GM12878 (cell line): ENCODE results near the gene IGF2BP1. TPM values are rescaled to one million over a fixed set of nuclear protein-coding genes. Genes with fewer than 3 reads are reported as not detected.

Experiments used
- ATAC-seq: fragments of 200-7000 bp; cut with Tn5 transposase; 3 replicates; pipeline ENCODE4 v1.9.1; 2020; ENCODE audit warnings: mild to moderate bottlenecking, moderate library complexity
- BruUV-seq: library from RNA; stranded (reverse); fragments of 400-500 nt; replicated peaks from 2 replicates; lab custom pipeline; 2021; lab: Mats Ljungman, UMichigan
- CTCF ChIA-PET: fragments of 300-600 bp; sonication (Branson Sonifier 250); formaldehyde crosslinking; extraction: SDS; loops from one replicate; lab custom pipeline; 2021; ENCODE audit warnings: inconsistent platforms; lab: Yijun Ruan, JAX
- POLR2A ChIA-PET: fragments of 350-600 bp; formaldehyde crosslinking; extraction: SDS; loops from one replicate; lab custom pipeline; 2021; ENCODE audit warnings: inconsistent platforms; lab: Charles Lee
- RAD21 ChIA-PET: fragments of 300-600 bp; sonication (Branson Sonifier 250); formaldehyde crosslinking; loops from one replicate; lab custom pipeline; 2023; ENCODE audit warnings: antibody characterized with exemption; ENCODE audit not compliant: unreplicated experiment; lab: Charles Lee
- SMC1A ChIA-PET: fragments of 300-600 bp; sonication (Branson Sonifier 250); formaldehyde crosslinking; loops from one replicate; lab custom pipeline; 2023; ENCODE audit not compliant: unreplicated experiment, uncharacterized antibody; lab: Charles Lee
- DNase-seq: peaks from one replicate; pipeline ENCODE4 v3.0.0-alpha.2; 2011; ENCODE audit warnings: low read depth, low spot score
- FAIRE-seq: peaks from 3 replicates; lab custom pipeline; 2011; peaks lifted over from hg19 to GRCh38; lab: Jason Lieb, UNC
- H2AFZ ChIP-seq: 2 replicates; pipeline ENCODE4 v1.6.0; 2011; ENCODE audit warnings: low read depth, low read length, control low read depth; ENCODE audit not compliant: control insufficient read depth
- H3K27ac ChIP-seq: 2 replicates; pipeline ENCODE4 v1.5.1; 2011; ENCODE audit warnings: control low read depth; ENCODE audit not compliant: control insufficient read depth, insufficient read depth
- H3K27me3 ChIP-seq, 2 experiments: replicated peaks in 1 of 2; 2 replicates each; pipeline versions ENCODE4 v1.6.0 to v1.6.1; 2011; ENCODE audit warnings: low read length in 1 of 2; ENCODE audit not compliant: control insufficient read depth in 2 of 2, insufficient read depth in 2 of 2
- H3K36me3 ChIP-seq, 2 experiments: 2 replicates each; pipeline ENCODE4 v1.5.1; 2011; ENCODE audit warnings: low read length in 1 of 2; ENCODE audit not compliant: control insufficient read depth in 2 of 2, insufficient read depth in 2 of 2
- H3K4me1 ChIP-seq: 2 replicates; pipeline ENCODE4 v1.6.1; 2011; ENCODE audit warnings: mild to moderate bottlenecking, low read length, moderate library complexity, mixed read lengths; ENCODE audit not compliant: control insufficient read depth, insufficient read depth
- H3K4me2 ChIP-seq: 2 replicates; pipeline ENCODE4 v1.6.0; 2011; ENCODE audit warnings: control low read depth; ENCODE audit not compliant: control insufficient read depth, insufficient read depth
- H3K4me3 ChIP-seq: fragments of 200-600 bp; sonication (generic); 2 replicates; pipeline ENCODE4 v1.5.1; 2016
- H3K79me2 ChIP-seq: 2 replicates; pipeline ENCODE4 v1.6.0; 2011; ENCODE audit warnings: low read length; ENCODE audit not compliant: control insufficient read depth, insufficient read depth
- H3K9ac ChIP-seq: 2 replicates; pipeline ENCODE4 v1.8.0; 2011; ENCODE audit warnings: low read length, control low read depth, mixed read lengths; ENCODE audit not compliant: control insufficient read depth, insufficient read depth
- H3K9me3 ChIP-seq: replicated peaks from 3 replicates; pipeline ENCODE4 v1.5.1; 2011; ENCODE audit warnings: mild to moderate bottlenecking, low read length; ENCODE audit not compliant: control insufficient read depth, insufficient read depth
- H4K20me1 ChIP-seq: 2 replicates; pipeline ENCODE4 v1.6.0; 2011; ENCODE audit not compliant: control insufficient read depth, insufficient read depth
- PAX5 ChIP-seq: IDR thresholded peaks from 2 replicates; pipeline ENCODE4 v1.6.1; 2011; ENCODE audit warnings: low read depth, low read length, borderline replicate concordance
- PML ChIP-seq: IDR thresholded peaks from 2 replicates; pipeline ENCODE4 v1.6.1; 2012; ENCODE audit warnings: low read length, inconsistent platforms
- POLR2AphosphoS5 ChIP-seq: IDR thresholded peaks from 2 replicates; pipeline ENCODE4 v1.6.1; 2011; ENCODE audit warnings: mild to moderate bottlenecking, low read length, inconsistent platforms
- ZNF592 ChIP-seq: fragments of 450-650 bp; IDR thresholded peaks from 2 replicates; pipeline ENCODE4 v1.6.1; 2017; ENCODE audit warnings: mild to moderate bottlenecking, moderate library complexity
- WGBS: methylation state at CpG from one replicate; pipeline ENCODE4 v1.1.6; 2016; ENCODE audit warnings: low lambda C conversion rate; ENCODE audit not compliant: insufficient replicate concordance, insufficient coverage; ENCODE audit errors: missing lambda C conversion rate; 5-methylcytosine and 5-hydroxymethylcytosine counted together
- in situ Hi-C: fragments of 300-500 bp; cut with MboI; formaldehyde crosslinking; loops from 9 replicates; pipeline ENCODE4 v1.14.3; 2018; ENCODE audit warnings: mixed read lengths
- intact Hi-C: fragments of 100-400 bp; cut with micrococcal nuclease; formaldehyde crosslinking; loops from one replicate; pipeline ENCODE4 v1.14.2; 2022; ENCODE audit not compliant: unreplicated experiment
- polyA plus RNA-seq, 11 experiments: library from polyadenylated mRNA; depleted of rRNA in 4 of 11; unstranded in 6 of 11; stranded (reverse) in 5 of 11; fragments of >200 nt; fragmentation: Nextera tagmentation in 4 of 11; fragmentation: Illumina TruSeq in 1 of 11; extraction: Ambion mirVana in 4 of 11; extraction: Trizol in 1 of 11; gene quantifications; 1 replicate in 1 of 11; 2 replicates in 10 of 11; pipeline versions ENCODE4 v1.2.1 to v1.2.3, GENCODE V29; 2011 to 2016; ENCODE audit warnings: inconsistent platforms in 2 of 11, missing spikeins in 2 of 11, low read depth in 1 of 11
- total RNA-seq, 4 experiments: library from RNA; depleted of rRNA in 3 of 4; stranded (reverse); fragments of >200 nt in 3 of 4; fragmentation: Illumina TruSeq in 1 of 4; extraction: Trizol in 1 of 4; gene quantifications; 2 replicates each; pipeline versions ENCODE4 v1.2.1 to v1.2.3, GENCODE V29; 2013 to 2021
- TF ChIP-seq, protein P1 (sequence below): fragments of 450-650 bp; IDR thresholded peaks from 2 replicates; pipeline ENCODE4 v1.6.1; 2016; ENCODE audit warnings: mild to moderate bottlenecking
- TF ChIP-seq, protein P2 (sequence below): fragments of 450-650 bp; formaldehyde crosslinking; IDR thresholded peaks from 2 replicates; pipeline ENCODE4 v1.4.0; 2020; ENCODE audit warnings: mild to moderate bottlenecking, moderate library complexity
- TF ChIP-seq, protein P3 (sequence below): fragments of 450-650 bp; IDR thresholded peaks from 2 replicates; pipeline ENCODE4 v1.6.1; 2016; ENCODE audit warnings: mild to moderate bottlenecking, moderate library complexity, borderline replicate concordance

IGF2BP1 gene
- total and polyA plus RNA-seq, 10 of the 15 experiments (the other 5 are each of a cell fraction or from before 2014, with no cell fraction given) = 0.04 to 2.4 (median 0.13) TPM; not detected in 1

DNA sequence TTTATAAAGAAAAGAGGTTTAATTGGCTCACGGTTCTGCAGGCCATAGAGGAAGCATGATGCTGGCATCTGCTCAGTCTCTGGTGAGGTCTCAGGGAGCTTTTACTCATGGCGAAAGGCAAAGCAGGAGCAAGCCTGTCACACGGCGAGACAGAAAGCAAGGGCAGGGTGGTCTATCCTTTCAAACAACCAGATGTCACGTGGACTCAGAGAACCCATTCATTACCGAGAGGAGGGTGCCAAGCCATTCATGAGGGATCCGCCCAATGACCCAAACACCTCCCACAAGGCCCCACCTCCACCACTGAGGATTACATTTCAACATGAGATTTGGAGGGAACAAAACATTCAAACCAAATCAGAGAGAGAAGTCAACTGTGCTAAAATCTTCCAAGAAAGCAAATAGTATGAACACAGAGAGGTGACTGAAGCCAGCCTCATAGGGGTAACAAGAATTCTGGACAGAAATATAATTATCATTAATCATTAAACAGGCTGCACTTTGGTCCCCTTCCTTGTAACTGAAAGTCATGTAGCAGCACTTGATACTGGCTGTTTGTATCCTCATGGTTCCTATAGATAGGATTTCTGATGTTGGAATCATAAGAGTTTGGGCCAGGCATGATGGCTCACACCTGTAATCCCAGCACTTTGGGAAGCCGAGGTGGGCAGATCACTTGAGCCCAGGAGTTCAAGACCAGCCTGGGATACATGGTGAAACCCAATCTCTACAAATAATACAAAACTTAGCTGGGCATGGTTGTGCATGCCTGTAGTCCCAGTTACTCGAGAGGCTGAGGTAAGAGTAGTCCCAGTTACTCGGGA lies 82.9 kb downstream of the IGF2BP1 start:
- ChIA-PET CTCF (interaction anchor here (1.1 kb wide), 1 partner anchor 52 kb away, joined by 4 read pairs; no protein-coding TSS in a partner anchor), SMC1A (no interaction called here), POLR2A (no interaction called here), RAD21 (no interaction called here)
- FAIRE-seq = no peak
- no TSS peak for BruUV-seq
- Histone ChIP-seq H3K9me3 (no peaks in the 10 kb centered on the region), H3K27me3 (no peaks in the 10 kb centered on the region; a peak in 1 of 4 replicates), H2AFZ (no peak overlapping the region), H3K27ac (no peak overlapping the region), H3K4me2 (no peak overlapping the region), H3K36me3 (no peaks in the 10 kb centered on the region), H3K4me3 (no peak overlapping the region), H3K9ac (no peak overlapping the region), H3K79me2 (no peaks in the 10 kb centered on the region), H4K20me1 (no peaks in the 10 kb centered on the region), H3K4me1 (no peaks in the 10 kb centered on the region)
- in situ Hi-C loops = no loop called here
- no peak for ATAC-seq
- 30% methylated on average over 10 of the region's 10 CpGs for WGBS
- DNase-seq = no peak
- intact Hi-C loops = no loop called here
- TF ChIP-seq ZNF592 = no peak
- TF ChIP-seq, protein P1, sequence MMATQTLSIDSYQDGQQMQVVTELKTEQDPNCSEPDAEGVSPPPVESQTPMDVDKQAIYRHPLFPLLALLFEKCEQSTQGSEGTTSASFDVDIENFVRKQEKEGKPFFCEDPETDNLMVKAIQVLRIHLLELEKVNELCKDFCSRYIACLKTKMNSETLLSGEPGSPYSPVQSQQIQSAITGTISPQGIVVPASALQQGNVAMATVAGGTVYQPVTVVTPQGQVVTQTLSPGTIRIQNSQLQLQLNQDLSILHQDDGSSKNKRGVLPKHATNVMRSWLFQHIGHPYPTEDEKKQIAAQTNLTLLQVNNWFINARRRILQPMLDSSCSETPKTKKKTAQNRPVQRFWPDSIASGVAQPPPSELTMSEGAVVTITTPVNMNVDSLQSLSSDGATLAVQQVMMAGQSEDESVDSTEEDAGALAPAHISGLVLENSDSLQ = no peak
- TF ChIP-seq, protein P2, sequence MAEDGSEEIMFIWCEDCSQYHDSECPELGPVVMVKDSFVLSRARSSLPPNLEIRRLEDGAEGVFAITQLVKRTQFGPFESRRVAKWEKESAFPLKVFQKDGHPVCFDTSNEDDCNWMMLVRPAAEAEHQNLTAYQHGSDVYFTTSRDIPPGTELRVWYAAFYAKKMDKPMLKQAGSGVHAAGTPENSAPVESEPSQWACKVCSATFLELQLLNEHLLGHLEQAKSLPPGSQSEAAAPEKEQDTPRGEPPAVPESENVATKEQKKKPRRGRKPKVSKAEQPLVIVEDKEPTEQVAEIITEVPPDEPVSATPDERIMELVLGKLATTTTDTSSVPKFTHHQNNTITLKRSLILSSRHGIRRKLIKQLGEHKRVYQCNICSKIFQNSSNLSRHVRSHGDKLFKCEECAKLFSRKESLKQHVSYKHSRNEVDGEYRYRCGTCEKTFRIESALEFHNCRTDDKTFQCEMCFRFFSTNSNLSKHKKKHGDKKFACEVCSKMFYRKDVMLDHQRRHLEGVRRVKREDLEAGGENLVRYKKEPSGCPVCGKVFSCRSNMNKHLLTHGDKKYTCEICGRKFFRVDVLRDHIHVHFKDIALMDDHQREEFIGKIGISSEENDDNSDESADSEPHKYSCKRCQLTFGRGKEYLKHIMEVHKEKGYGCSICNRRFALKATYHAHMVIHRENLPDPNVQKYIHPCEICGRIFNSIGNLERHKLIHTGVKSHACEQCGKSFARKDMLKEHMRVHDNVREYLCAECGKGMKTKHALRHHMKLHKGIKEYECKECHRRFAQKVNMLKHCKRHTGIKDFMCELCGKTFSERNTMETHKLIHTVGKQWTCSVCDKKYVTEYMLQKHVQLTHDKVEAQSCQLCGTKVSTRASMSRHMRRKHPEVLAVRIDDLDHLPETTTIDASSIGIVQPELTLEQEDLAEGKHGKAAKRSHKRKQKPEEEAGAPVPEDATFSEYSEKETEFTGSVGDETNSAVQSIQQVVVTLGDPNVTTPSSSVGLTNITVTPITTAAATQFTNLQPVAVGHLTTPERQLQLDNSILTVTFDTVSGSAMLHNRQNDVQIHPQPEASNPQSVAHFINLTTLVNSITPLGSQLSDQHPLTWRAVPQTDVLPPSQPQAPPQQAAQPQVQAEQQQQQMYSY (CRISPR knock-in tag) = no peak
- no peak for TF ChIP-seq POLR2AphosphoS5
- TF ChIP-seq PML = no peak
- TF ChIP-seq, protein P3, sequence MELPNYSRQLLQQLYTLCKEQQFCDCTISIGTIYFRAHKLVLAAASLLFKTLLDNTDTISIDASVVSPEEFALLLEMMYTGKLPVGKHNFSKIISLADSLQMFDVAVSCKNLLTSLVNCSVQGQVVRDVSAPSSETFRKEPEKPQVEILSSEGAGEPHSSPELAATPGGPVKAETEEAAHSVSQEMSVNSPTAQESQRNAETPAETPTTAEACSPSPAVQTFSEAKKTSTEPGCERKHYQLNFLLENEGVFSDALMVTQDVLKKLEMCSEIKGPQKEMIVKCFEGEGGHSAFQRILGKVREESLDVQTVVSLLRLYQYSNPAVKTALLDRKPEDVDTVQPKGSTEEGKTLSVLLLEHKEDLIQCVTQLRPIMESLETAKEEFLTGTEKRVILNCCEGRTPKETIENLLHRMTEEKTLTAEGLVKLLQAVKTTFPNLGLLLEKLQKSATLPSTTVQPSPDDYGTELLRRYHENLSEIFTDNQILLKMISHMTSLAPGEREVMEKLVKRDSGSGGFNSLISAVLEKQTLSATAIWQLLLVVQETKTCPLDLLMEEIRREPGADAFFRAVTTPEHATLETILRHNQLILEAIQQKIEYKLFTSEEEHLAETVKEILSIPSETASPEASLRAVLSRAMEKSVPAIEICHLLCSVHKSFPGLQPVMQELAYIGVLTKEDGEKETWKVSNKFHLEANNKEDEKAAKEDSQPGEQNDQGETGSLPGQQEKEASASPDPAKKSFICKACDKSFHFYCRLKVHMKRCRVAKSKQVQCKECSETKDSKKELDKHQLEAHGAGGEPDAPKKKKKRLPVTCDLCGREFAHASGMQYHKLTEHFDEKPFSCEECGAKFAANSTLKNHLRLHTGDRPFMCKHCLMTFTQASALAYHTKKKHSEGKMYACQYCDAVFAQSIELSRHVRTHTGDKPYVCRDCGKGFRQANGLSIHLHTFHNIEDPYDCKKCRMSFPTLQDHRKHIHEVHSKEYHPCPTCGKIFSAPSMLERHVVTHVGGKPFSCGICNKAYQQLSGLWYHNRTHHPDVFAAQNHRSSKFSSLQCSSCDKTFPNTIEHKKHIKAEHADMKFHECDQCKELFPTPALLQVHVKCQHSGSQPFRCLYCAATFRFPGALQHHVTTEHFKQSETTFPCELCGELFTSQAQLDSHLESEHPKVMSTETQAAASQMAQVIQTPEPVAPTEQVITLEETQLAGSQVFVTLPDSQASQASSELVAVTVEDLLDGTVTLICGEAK = no peak
- no peak for TF ChIP-seq PAX5
